K562 (cell line): Measurements from ENCODE around the gene LAMB4. TPM values are rescaled to one million over a fixed set of nuclear protein-coding genes. Genes with fewer than 3 reads are reported as not detected.
A peak's percentile ranks its signal among the peaks of the same experiment; 100 is the strongest.

Source experiments
- ATF6 ChIP-seq: sonication (generic); formaldehyde crosslinking; IDR thresholded peaks from 2 replicates; pipeline ENCODE4 v1.4.0; 2020; ENCODE audit warnings: mild to moderate bottlenecking, missing genetic modification reagents
- CC2D1A ChIP-seq: fragments of 450-650 bp; IDR thresholded peaks from 2 replicates; pipeline ENCODE4 v1.6.1; 2017; ENCODE audit warnings: mild to moderate bottlenecking
- CTCF ChIP-seq, 3 experiments: IDR thresholded peaks in 2 of 3; conservative IDR thresholded peaks in 1 of 3; 2 replicates each; pipeline ENCODE4 v1.5.1; 2011 to 2012; ENCODE audit warnings: low read length in 3 of 3, mild to moderate bottlenecking in 3 of 3, control low read depth in 2 of 3, improper control_type of control experiment in 1 of 3, inconsistent platforms in 1 of 3, low read depth in 1 of 3, mixed read lengths in 1 of 3, moderate library complexity in 1 of 3; ENCODE audit not compliant: insufficient read depth in 2 of 3
- HNRNPLL ChIP-seq: fragments of 200-400 bp; formaldehyde crosslinking; IDR thresholded peaks from 2 replicates; pipeline ENCODE4 v1.6.1; 2017; ENCODE audit warnings: low read length, low read depth, mild to moderate bottlenecking; ENCODE audit not compliant: poor library complexity, severe bottlenecking
- JUND ChIP-seq, 2 experiments: IDR thresholded peaks; 2 replicates in 1 of 2; 3 replicates in 1 of 2; pipeline ENCODE4 v1.6.1; 2011; ENCODE audit warnings: borderline replicate concordance in 2 of 2, low read depth in 2 of 2, low read length in 2 of 2, improper control_type of control experiment in 1 of 2, missing biosample characterization in 1 of 2, missing genetic modification characterization in 1 of 2, missing genetic modification reagents in 1 of 2
- KLF16 ChIP-seq: IDR thresholded peaks from 2 replicates; pipeline ENCODE4 v1.6.1; 2016; ENCODE audit warnings: antibody characterized with exemption
- NRF1 ChIP-seq, 2 experiments: fragments of 450-650 bp; IDR thresholded peaks in 1 of 2; conservative IDR thresholded peaks in 1 of 2; 2 replicates each; pipeline ENCODE4 v1.6.1; 2014; ENCODE audit warnings: mild to moderate bottlenecking in 2 of 2
- PBX2 ChIP-seq, 2 experiments: IDR thresholded peaks in 1 of 2; conservative IDR thresholded peaks in 1 of 2; 2 replicates each; pipeline ENCODE4 v1.6.1; 2016; ENCODE audit warnings: low read depth in 2 of 2, mild to moderate bottlenecking in 1 of 2, missing compliant biosample characterization in 1 of 2, missing genetic modification characterization in 1 of 2, moderate library complexity in 1 of 2
- RAD21 ChIP-seq, 2 experiments: fragments of 250-450 bp in 1 of 2; fragments of 450-650 bp in 1 of 2; sonication (Bioruptor Pico) in 1 of 2; formaldehyde crosslinking in 1 of 2; IDR thresholded peaks in 1 of 2; conservative IDR thresholded peaks in 1 of 2; 2 replicates each; pipeline versions ENCODE4 v1.4.0 to v1.8.0; 2020 to 2022; ENCODE audit warnings: mild to moderate bottlenecking in 2 of 2, moderate library complexity in 1 of 2
- RCOR1 ChIP-seq, 2 experiments: IDR thresholded peaks; 2 replicates each; pipeline ENCODE4 v1.6.1; 2012; ENCODE audit warnings: low read depth in 2 of 2, low read length in 2 of 2, borderline replicate concordance in 1 of 2, improper control_type of control experiment in 1 of 2
- SMC3 ChIP-seq: conservative IDR thresholded peaks from 2 replicates; pipeline ENCODE4 v1.6.1; 2011; ENCODE audit warnings: low read depth, low read length, improper control_type of control experiment; ENCODE audit not compliant: insufficient read depth
- SRF ChIP-seq, 2 experiments: fragments of 250-450, 450-650 bp in 1 of 2; sonication (Bioruptor Pico) in 1 of 2; sonication (generic) in 1 of 2; formaldehyde crosslinking; IDR thresholded peaks; 2 replicates each; pipeline versions ENCODE4 v1.5.0 to v1.5.1; 2020 to 2022; ENCODE audit warnings: mild to moderate bottlenecking in 1 of 2, missing genetic modification reagents in 1 of 2
- TAF1 ChIP-seq: IDR thresholded peaks from 2 replicates; pipeline ENCODE4 v1.6.1; 2011; ENCODE audit warnings: mild to moderate bottlenecking, low read length, moderate library complexity; ENCODE audit not compliant: insufficient read depth, control insufficient read depth, severe bottlenecking; ENCODE audit errors: extremely low read depth
- USF1 ChIP-seq: sonication (generic); formaldehyde crosslinking; IDR thresholded peaks from 2 replicates; pipeline ENCODE4 v1.9.0; 2022; ENCODE audit warnings: mild to moderate bottlenecking, missing genetic modification reagents
- XRCC5 ChIP-seq: fragments of 200-400 bp; formaldehyde crosslinking; IDR thresholded peaks from 2 replicates; pipeline ENCODE4 v1.6.1; 2017; ENCODE audit warnings: low read depth, mild to moderate bottlenecking, low read length
- ZEB2 ChIP-seq: fragments of 450-650 bp; IDR thresholded peaks from 2 replicates; pipeline ENCODE4 v1.6.1; 2016
- ZKSCAN1 ChIP-seq: fragments of 150-350 bp; IDR thresholded peaks from 2 replicates; pipeline ENCODE4 v1.6.1; 2016; ENCODE audit warnings: low read depth, low read length
- polyA plus RNA-seq, 8 experiments: library from polyadenylated mRNA; depleted of rRNA in 4 of 8; stranded (reverse) in 5 of 8; unstranded in 3 of 8; fragments of >200 nt; fragmentation: Nextera tagmentation in 2 of 8; fragmentation: Illumina TruSeq in 1 of 8; extraction: Ambion mirVana in 2 of 8; extraction: Trizol in 1 of 8; gene quantifications; 2 replicates each; pipeline versions ENCODE4 v1.2.1 to v1.2.3, GENCODE V29; 2011 to 2014; ENCODE audit warnings: inconsistent platforms in 1 of 8, missing spikeins in 1 of 8
- total RNA-seq, 7 experiments: library from RNA; depleted of rRNA in 6 of 7; stranded (reverse); fragments of >200 nt in 6 of 7; fragmentation: Illumina TruSeq in 2 of 7; extraction: Trizol in 2 of 7; gene quantifications; 2 replicates each; pipeline versions ENCODE4 v1.2.1 to v1.2.3, GENCODE V29; 2011 to 2021; ENCODE audit warnings: low replicate concordance in 1 of 7

LAMB4 gene
- total and polyA plus RNA-seq, 9 of the 15 experiments (the other 6 are each of a cell fraction or from before 2014, with no cell fraction given): 0.06 to 0.13 (median 0.07) TPM; not detected in 6

GRCh38 chr7:108114117-108114841 lies 15.9 kb downstream of the LAMB4 start (continued):
- peak; percentile 82 to 94 (median 93) for TF ChIP-seq CTCF (IDR thresholded peaks at IDR 0.05 in 2 of 3, conservative IDR thresholded peaks at IDR 0.05 in 1 of 3; ENCODE audit: insufficient read depth in 2 of 3, low read depth in 1 of 3, low read length in 3 of 3)
- peak in 1 of 2 experiments; percentile 28; a peak in 1 of 4 replicates for TF ChIP-seq RCOR1 (IDR thresholded peaks at IDR 0.05; ENCODE audit: borderline replicate concordance in 1 of 2, low read depth in 2 of 2, low read length in 2 of 2)
- peak; percentile 84 for TF ChIP-seq SMC3
- 0 out of 4 replicates have a peak, but pooled peaks of 1 of the 2 experiments have one; percentile 26 for TF ChIP-seq SRF (CRISPR knock-in tag; IDR thresholded peaks at IDR 0.05)
- 0 out of 2 replicates have a peak, but pooled peaks have one; percentile 24 for TF ChIP-seq ATF6
- no peak for TF ChIP-seq HNRNPLL
- 0 out of 2 replicates have a peak, but pooled peaks have one; percentile 44 for TF ChIP-seq CC2D1A
- 0 out of 2 replicates have a peak, but pooled peaks have one; percentile 20 for TF ChIP-seq USF1
- peak; percentile 77 for TF ChIP-seq ZKSCAN1
- TF ChIP-seq NRF1 (conservative IDR thresholded peaks at IDR 0.05 in 1 of 2, IDR thresholded peaks at IDR 0.05 in 1 of 2): no peak
- no peak for TF ChIP-seq TAF1
- 0 out of 2 replicates have a peak, but pooled peaks have one; percentile 15 for TF ChIP-seq ZEB2
- TF ChIP-seq JUND (IDR thresholded peaks at IDR 0.05; ENCODE audit: borderline replicate concordance, low read depth, low read length): 0 out of 2 replicates have a peak, but pooled peaks have one; percentile 23
- 0 out of 3 replicates have a peak, but pooled peaks have one; percentile 20 for TF ChIP-seq JUND (tag; IDR thresholded peaks at IDR 0.05; ENCODE audit: borderline replicate concordance, low read depth, low read length)
- TF ChIP-seq XRCC5: peak; percentile 73; the same call in 1 of the 2 replicates
- TF ChIP-seq PBX2 (CRISPR knock-in tag; IDR thresholded peaks at IDR 0.05; ENCODE audit: low read depth): no peak
- TF ChIP-seq PBX2 (tag; conservative IDR thresholded peaks at IDR 0.05; ENCODE audit: low read depth): no peak
- TF ChIP-seq KLF16: peak; percentile 65
- peak; percentile 76 to 85 for TF ChIP-seq RAD21 (CRISPR knock-in tag; conservative IDR thresholded peaks at IDR 0.05 in 1 of 2, IDR thresholded peaks at IDR 0.05 in 1 of 2)
